Stimulated activated naive CD8-positive, alpha-beta T cell treated with anti-CD3 and anti-CD28 coated beads, Interleukin-15, amount 100 ng/mL, for 72 hours (primary cell): Measurements from ENCODE around the gene MPL.
"Not testable (repeated sequence)": the region's sequence is repeated elsewhere in the genome, so short reads cannot be mapped to it uniquely, and the experiment has no call there.

ENCODE experiments used
- ATAC-seq: fragments of 150-1000 bp; cut with Tn5 transposase; 2 replicates; pipeline ENCODE4 v1.10.0; 2021; ENCODE audit warnings: mild to moderate bottlenecking, moderate library complexity
- DNase-seq, 2 donors: peaks; one replicate each; pipeline ENCODE4 v3.0.0; 2021 to 2022
- H3K27ac Mint-ChIP-seq, 2 donors: one replicate each; pipeline ENCODE4 v1.8.0; 2022; ENCODE audit warnings: mild to moderate bottlenecking in 2 of 2, mixed read lengths in 2 of 2, moderate library complexity in 2 of 2
- H3K27me3 Mint-ChIP-seq: one replicate; pipeline ENCODE4 v1.8.0; 2022; ENCODE audit warnings: mixed read lengths
- H3K4me1 Mint-ChIP-seq: one replicate; pipeline ENCODE4 v1.8.0; 2022; ENCODE audit warnings: mild to moderate bottlenecking, mixed read lengths
- H3K4me3 Mint-ChIP-seq, 2 donors: one replicate each; pipeline ENCODE4 v1.8.0; 2022; ENCODE audit warnings: mild to moderate bottlenecking in 2 of 2, mixed read lengths in 2 of 2, moderate library complexity in 1 of 2
- H3K9me3 Mint-ChIP-seq, 2 donors: one replicate each; pipeline ENCODE4 v1.8.0; 2022; ENCODE audit warnings: mixed read lengths in 2 of 2

The MPL gene

GRCh38 chr1:43367904-43368645 lies 30.5 kb downstream of the MPL start, which contains the start of gene ELOVL1:
Gene ELOVL1 (minus strand): TSS chr1:43368011. CDS start chr1:43365609, 2,402 bp downstream.
- Mint-ChIP-seq H3K4me3 (peak within 1 kb of the TSS; percentile 92 to 100), H3K4me1 (peaks cover 59% of the 10 kb centered on the region), H3K9me3 (no peaks in the 10 kb centered on the region), H3K27me3 (no peaks in the 10 kb centered on the region), H3K27ac (peak within 1 kb of the TSS; percentile 95 to 97)
- ATAC-seq (peak; percentile 86), DNase-seq (peak; percentile 86 to 87)

DNA sequence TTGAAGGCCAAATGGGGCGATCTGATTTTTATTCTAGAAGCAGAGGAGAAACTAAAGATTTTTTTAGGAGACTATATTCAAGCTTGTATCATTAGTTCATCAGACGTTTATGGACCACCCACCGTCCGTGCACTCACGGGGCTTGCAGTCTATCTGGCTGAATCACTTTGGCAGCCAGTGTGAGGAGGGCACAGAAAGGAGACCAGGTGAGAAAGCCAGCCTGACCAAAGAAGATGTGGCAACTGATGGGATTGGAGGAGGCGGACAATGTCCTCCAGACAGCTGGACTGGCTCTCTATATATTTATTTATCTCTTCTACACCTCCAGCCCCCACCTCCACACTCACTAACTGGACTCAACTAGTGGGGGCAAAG lies 31.0 kb downstream of the MPL start:
- peak overlapping the region; percentile 16 to 97 for H3K27ac Mint-ChIP-seq
- H3K9me3 Mint-ChIP-seq = no peaks in the 10 kb centered on the region
- H3K4me3 Mint-ChIP-seq = peak overlapping the region; percentile 92 to 100
- no peaks in the 10 kb centered on the region for H3K27me3 Mint-ChIP-seq
- ATAC-seq = no peak
- peaks cover 53% of the 10 kb centered on the region for H3K4me1 Mint-ChIP-seq
- DNase-seq = no peak

- H3K4me3 Mint-ChIP-seq = not testable (repeated sequence)
Observed at GRCh38 chr1:43369779-43370178, 32.2 kb downstream of the MPL start.

DNA sequence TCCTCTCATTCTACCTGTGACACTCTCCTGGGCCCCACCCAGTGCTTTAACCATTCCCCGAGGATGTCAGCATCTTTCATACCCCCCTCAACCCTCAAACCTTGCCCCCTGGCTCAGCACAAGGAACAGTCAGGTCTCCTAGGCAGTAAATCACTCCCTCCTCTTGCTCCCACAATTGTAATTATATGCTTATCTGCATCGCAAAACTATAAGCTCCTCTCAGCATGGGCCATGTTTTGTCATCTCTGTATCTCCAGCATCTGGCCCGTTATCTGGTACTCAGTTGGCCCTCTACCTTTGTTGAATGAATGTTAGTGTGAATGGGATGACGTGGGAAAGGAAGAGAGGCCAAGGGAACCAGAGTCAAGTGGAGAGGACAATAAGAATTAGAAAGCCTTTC lies 32.9 kb downstream of the MPL start:
- no peaks in the 10 kb centered on the region for H3K27me3 Mint-ChIP-seq
- no peak overlapping the region for H3K27ac Mint-ChIP-seq
- DNase-seq = no peak

More at GRCh38 chr1:43369779-43370178, 32.2 kb downstream of the MPL start:
- H3K27me3 Mint-ChIP-seq, H3K27ac Mint-ChIP-seq, DNase-seq, H3K9me3 Mint-ChIP-seq, ATAC-seq: not testable (repeated sequence)
- H3K4me1 Mint-ChIP-seq = peaks cover 42% of the 10 kb centered on the region

DNA sequence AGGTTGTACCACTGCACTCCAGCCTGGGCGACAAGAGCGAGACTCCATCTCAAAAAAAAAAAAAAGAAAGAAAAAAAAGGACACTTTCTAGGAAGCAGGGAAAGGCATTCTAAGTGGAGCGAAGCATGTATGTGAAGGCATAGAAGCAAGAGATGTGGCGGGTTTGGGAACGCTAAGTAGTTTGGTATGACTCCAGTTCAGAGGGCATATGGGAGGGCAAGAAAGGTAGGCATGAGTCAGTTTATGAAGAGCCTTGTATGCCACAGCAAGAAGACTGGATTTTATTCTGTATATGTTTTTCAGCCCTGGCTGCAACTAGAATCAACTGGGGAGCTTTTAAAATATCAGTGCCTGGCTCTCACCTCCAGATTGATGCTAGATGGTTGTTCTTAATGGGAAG lies 34.6 kb downstream of the MPL start:
- no peak overlapping the region for H3K27ac Mint-ChIP-seq

More for the DNA sequence above, 32.9 kb downstream of the MPL start:
- no peak for ATAC-seq
- Mint-ChIP-seq H3K4me3 (no peak overlapping the region), H3K9me3 (no peaks in the 10 kb centered on the region), H3K4me1 (peaks cover 34% of the 10 kb centered on the region)

DNA sequence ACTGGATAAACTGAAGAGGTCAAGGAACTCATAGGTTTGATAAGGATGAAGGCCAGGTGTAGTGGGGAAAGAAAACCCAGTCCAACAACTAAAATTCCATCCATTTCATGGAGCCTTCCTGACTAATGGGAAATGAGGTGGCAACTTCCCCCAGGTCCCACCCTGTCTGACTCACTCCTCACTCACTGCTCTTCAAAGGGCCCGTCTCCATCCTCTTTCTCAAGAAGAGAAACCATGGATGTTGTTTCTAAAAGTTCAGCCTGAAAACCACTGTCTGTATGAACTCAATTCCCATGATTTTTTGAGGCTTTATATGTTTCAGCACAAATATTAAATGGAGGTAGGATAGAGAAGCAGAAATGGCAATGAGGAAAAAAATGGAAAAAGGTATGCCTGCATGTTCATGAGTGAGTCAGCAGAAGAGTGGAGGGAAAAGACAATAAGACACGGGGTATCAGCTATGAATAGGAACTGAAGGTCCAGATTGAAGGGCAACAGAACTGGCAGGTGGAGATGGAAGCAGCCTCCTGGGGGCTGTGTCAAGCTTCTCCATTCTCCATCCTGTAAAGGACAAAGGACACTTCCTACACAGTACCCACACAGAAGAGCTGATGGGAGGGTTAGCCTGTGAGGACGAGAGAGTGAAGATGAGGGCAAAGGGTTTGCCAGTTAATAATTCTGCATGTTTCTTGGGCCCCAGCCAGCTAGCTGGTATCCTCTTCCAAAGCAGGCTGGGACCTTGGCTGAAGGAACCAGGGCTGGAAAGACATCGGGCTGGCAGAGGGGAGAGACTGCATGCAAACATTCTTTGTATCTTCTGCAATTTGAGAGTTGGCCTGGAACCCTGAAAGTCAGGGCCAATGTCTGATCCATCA lies 35.7 kb downstream of the MPL start:
- no peaks in the 10 kb centered on the region for H3K9me3 Mint-ChIP-seq
- no peak overlapping the region for H3K4me3 Mint-ChIP-seq
- no peak overlapping the region for H3K27ac Mint-ChIP-seq
- peaks cover 14% of the 10 kb centered on the region for H3K4me1 Mint-ChIP-seq
- ATAC-seq (no peak), DNase-seq (no peak)
- no peaks in the 10 kb centered on the region for H3K27me3 Mint-ChIP-seq

More for the DNA sequence above, 34.6 kb downstream of the MPL start:
- Mint-ChIP-seq H3K4me3 (no peak overlapping the region), H3K9me3 (no peaks in the 10 kb centered on the region), H3K4me1 (peaks cover 18% of the 10 kb centered on the region), H3K27me3 (no peaks in the 10 kb centered on the region)
- DNase-seq (no peak), ATAC-seq (no peak)

- H3K4me3 Mint-ChIP-seq = no peak overlapping the region
- no peak overlapping the region for H3K27ac Mint-ChIP-seq
- peaks cover 9% of the 10 kb centered on the region for H3K4me1 Mint-ChIP-seq
- DNase-seq (no peak), ATAC-seq (no peak)
- no peaks in the 10 kb centered on the region for H3K27me3 Mint-ChIP-seq
- no peaks in the 10 kb centered on the region for H3K9me3 Mint-ChIP-seq
Observed at GRCh38 chr1:43376723-43377235, 39.2 kb downstream of the MPL start.

GRCh38 chr1:43377831-43378230 lies 40.2 kb downstream of the MPL start:
- Mint-ChIP-seq H3K27me3 (no peaks in the 10 kb centered on the region), H3K4me1 (peaks cover 13% of the 10 kb centered on the region), H3K9me3 (no peaks in the 10 kb centered on the region), H3K27ac (no peak overlapping the region), H3K4me3 (no peak overlapping the region)
- ATAC-seq (no peak), DNase-seq (no peak)

DNA sequence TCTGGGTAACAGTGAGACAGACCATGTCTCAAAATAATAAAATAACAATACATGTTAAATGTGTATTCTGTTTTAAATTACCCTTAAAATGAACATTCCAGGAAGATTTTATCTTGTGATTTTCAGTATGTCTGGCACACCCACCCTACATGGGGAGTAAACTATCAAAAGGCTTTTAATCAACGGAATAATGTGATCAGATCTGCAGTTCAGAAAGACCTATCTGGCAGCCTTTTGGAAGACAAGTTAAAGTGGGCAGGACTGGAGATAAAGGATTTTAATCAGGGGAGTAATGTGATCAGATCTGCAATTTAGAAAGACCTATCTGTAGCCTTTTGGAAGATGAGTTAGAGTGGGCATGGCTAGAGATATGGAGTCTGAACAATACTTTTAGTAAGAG lies 41.9 kb downstream of the MPL start:
- no peaks in the 10 kb centered on the region for H3K9me3 Mint-ChIP-seq
- no peaks in the 10 kb centered on the region for H3K27me3 Mint-ChIP-seq
- H3K4me3 Mint-ChIP-seq = no peak overlapping the region
- peaks cover 13% of the 10 kb centered on the region for H3K4me1 Mint-ChIP-seq
- ATAC-seq (no peak), DNase-seq (no peak)
- H3K27ac Mint-ChIP-seq = no peak overlapping the region

DNA sequence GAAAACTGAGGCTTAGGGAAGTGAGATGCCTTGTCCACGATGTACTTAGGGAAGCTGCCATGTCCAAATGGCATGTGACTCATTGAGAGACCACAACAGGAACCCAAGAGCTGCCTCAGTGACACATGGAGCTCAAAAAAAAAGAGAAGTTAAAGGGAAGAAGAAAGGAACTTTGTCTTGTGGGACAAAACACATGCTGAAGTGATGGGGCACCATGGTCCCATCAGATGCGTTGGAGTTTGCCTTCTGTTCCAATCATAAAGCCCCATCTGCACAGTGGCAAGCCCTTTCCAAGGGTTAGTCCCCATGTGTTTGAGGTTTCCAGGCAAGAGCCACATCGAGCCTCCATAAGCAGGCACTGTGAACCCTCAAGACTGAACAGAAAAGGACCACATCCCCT lies 44.0 kb downstream of the MPL start:
- H3K4me1 Mint-ChIP-seq = peaks cover 13% of the 10 kb centered on the region
- H3K4me3 Mint-ChIP-seq = no peak overlapping the region
- ATAC-seq (no peak), DNase-seq (no peak)
- no peak overlapping the region for H3K27ac Mint-ChIP-seq
- no peaks in the 10 kb centered on the region for H3K27me3 Mint-ChIP-seq
- H3K9me3 Mint-ChIP-seq = no peaks in the 10 kb centered on the region

GRCh38 chr1:43382027-43382779 lies 44.6 kb downstream of the MPL start:
- DNase-seq (no peak), ATAC-seq (no peak)
- no peak overlapping the region for H3K27ac Mint-ChIP-seq
- H3K4me1 Mint-ChIP-seq = peaks cover 13% of the 10 kb centered on the region
- no peaks in the 10 kb centered on the region for H3K27me3 Mint-ChIP-seq
- H3K4me3 Mint-ChIP-seq = no peak overlapping the region
- no peaks in the 10 kb centered on the region for H3K9me3 Mint-ChIP-seq

GRCh38 chr1:43383449-43383848 lies 45.8 kb downstream of the MPL start:
- Mint-ChIP-seq H3K4me1 (peaks cover 24% of the 10 kb centered on the region), H3K27ac (no peak overlapping the region), H3K9me3 (no peaks in the 10 kb centered on the region), H3K27me3 (no peaks in the 10 kb centered on the region), H3K4me3 (no peak overlapping the region)
- DNase-seq (no peak), ATAC-seq (no peak)

DNA sequence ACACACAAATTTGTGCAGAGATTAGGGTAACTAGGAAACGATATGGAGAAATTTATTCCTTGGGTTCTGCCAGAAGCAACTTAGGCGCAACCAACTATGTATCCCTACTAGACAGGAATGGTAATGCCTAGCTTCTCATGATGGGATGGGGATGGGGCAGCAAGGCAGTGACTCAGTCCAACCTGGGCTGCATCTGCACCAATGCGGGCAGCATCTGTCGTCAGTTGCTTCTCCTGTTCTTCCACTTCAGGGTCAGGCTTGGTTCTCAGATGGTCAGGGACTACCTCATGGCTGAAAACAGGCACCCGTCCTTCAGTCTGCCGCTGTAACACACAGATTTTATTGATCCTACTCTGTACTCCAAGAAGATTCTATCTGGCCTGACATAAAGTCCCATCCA lies 49.1 kb downstream of the MPL start:
- H3K9me3 Mint-ChIP-seq = no peaks in the 10 kb centered on the region
- DNase-seq (no peak), ATAC-seq (no peak)
- peaks cover 36% of the 10 kb centered on the region for H3K4me1 Mint-ChIP-seq
- no peak overlapping the region for H3K27ac Mint-ChIP-seq
- no peak overlapping the region for H3K4me3 Mint-ChIP-seq
- H3K27me3 Mint-ChIP-seq = no peaks in the 10 kb centered on the region

- H3K27ac Mint-ChIP-seq = peak overlapping the region in 1 of 2 donors; percentile 98
- DNase-seq = no peak
- no peaks in the 10 kb centered on the region for H3K27me3 Mint-ChIP-seq
- no peak for ATAC-seq
- peak overlapping the region; percentile 94 to 99 for H3K4me3 Mint-ChIP-seq
- no peaks in the 10 kb centered on the region for H3K9me3 Mint-ChIP-seq
- peaks cover 39% of the 10 kb centered on the region for H3K4me1 Mint-ChIP-seq
Observed at GRCh38 chr1:43387976-43388599, 50.5 kb downstream of the MPL start.

DNA sequence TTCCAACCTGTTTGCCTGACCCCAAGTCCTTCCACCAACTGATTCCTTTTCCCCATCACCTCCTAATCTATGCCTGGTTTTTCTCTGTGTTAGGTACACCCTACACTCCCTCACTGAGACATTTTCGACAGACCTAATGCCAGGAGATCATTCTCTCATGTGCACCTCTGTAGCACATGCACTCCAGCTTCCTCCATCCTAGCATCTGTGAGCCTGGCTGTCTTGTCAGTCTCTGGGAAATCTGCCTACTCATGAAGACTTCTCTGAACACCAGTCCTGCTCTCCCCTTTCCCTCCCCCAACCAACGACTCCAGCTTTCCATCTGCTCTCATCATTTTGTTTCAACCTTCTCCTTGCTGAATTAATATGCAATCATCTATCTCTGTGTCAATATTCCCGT lies 51.0 kb downstream of the MPL start:
- no peaks in the 10 kb centered on the region for H3K27me3 Mint-ChIP-seq
- no peak for ATAC-seq
- DNase-seq = no peak
- H3K9me3 Mint-ChIP-seq = no peaks in the 10 kb centered on the region
- peak overlapping the region; percentile 94 to 99 for H3K4me3 Mint-ChIP-seq
- H3K27ac Mint-ChIP-seq = peak overlapping the region; percentile 98 to 100
- H3K4me1 Mint-ChIP-seq = peaks cover 42% of the 10 kb centered on the region
